Tibial nerve (tissue), 3 donors: ENCODE data around the gene PGAP3.

Source experiments
- POLR2A ChIP-seq, 2 donors: fragments of 450-650 bp; IDR thresholded peaks; one replicate each; pipeline ENCODE4 v1.6.1; 2017; ENCODE audit warnings: antibody characterized with exemption in 2 of 2, mild to moderate bottlenecking in 2 of 2, moderate library complexity in 2 of 2
- TF ChIP-seq, protein P1 (sequence below), 5 experiments: fragments of 200-600 bp in 3 of 5; fragments of 450-650 bp in 2 of 5; sonication (generic) in 3 of 5; IDR thresholded peaks; one replicate each; pipeline ENCODE4 v1.5.1; 2016 to 2019; ENCODE audit warnings: antibody characterized with exemption in 5 of 5, mild to moderate bottlenecking in 3 of 5, moderate library complexity in 2 of 5

GRCh38 chr17:39702901-39703893 lies 15.3 kb upstream of the PGAP3 start:
- TF ChIP-seq, protein P1, sequence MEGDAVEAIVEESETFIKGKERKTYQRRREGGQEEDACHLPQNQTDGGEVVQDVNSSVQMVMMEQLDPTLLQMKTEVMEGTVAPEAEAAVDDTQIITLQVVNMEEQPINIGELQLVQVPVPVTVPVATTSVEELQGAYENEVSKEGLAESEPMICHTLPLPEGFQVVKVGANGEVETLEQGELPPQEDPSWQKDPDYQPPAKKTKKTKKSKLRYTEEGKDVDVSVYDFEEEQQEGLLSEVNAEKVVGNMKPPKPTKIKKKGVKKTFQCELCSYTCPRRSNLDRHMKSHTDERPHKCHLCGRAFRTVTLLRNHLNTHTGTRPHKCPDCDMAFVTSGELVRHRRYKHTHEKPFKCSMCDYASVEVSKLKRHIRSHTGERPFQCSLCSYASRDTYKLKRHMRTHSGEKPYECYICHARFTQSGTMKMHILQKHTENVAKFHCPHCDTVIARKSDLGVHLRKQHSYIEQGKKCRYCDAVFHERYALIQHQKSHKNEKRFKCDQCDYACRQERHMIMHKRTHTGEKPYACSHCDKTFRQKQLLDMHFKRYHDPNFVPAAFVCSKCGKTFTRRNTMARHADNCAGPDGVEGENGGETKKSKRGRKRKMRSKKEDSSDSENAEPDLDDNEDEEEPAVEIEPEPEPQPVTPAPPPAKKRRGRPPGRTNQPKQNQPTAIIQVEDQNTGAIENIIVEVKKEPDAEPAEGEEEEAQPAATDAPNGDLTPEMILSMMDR (IDR thresholded peaks at IDR 0.05), result no peak
- TF ChIP-seq POLR2A (IDR thresholded peaks at IDR 0.05), result no peak
